ENCODE measurements around the gene HNRNPM. TPM values are rescaled to one million over a fixed set of nuclear protein-coding genes. Genes with fewer than 3 reads are reported as not detected.
"Not testable (repeated sequence)": the region's sequence is repeated elsewhere in the genome, so short reads cannot be mapped to it uniquely, and the experiment has no call there.

HNRNPM gene
- total RNA-seq, 4 donors from 2014 or later, result 103 to 126 (median 116) TPM

DNA sequence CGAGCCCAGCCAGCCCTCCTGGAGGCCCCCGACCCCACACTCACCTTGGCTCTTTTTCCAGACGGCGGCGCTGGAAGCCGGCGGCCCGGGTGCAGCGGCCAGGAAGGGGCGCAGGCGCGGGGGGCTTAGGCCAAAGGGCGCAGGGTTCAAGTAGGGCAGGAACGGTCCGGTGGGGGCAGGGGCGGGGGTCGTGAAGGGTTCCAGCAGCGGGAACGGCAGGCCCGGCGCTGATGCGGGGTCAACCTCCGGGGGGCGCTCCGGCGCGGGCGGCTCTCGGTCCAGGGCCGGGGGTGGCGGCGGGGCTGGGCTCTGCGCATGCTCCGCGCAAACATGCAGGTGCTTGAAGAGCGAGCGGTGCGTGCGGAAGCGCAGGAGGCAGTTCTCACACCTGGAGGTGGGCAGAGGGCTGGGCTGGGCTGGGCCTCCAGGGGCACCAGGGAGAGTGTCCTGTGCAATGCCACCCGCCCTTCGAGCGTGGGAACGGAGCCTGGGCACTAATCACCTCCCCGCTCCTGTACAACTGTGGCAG lies 66.9 kb downstream of the HNRNPM start:
- H3K27ac ChIP-seq (replicated peaks in 1 of 4), result no peak overlapping the region
- WGBS, result 68% methylated on average over 32 of the region's 45 CpGs

DNA sequence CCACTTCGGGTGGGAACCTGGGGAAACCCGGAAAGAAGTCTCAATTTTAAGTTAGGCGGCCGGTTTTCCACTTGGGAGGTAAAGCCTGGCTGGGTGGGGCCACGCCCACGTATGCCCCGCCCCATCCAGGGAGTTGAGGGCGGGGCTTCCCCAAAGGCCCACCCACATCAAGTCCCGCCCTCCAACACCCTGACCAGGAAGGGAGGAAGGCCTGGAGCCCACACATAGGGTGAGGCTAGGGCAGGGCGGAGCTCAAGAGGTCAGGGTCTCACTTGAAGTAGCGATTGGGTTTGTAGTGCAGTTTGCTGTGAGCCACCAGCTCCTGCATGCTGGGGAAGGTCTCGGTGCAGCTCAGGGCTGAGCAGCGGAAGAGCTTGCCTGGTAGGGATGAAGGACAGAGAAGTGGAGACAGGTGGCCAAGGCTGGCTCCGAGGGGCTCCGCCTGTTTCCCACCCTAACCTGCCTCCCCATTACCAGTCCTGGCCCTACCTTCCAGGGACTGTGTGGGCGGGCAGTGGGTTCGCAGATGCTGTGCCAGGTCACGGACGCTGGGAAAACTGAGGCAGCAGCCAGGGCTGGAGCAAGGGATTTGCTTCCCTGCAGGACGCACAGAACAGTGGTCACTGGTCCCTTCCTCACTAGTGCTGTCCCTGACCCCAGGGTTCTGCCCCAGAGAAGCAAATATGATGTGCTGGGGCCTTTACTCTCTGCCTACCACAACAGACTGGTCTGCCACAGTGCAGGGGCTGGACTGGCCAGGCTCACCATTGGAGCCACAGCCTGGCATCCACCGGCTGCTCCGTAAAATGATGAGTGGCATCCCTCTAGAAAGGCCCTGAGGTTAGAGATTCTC lies 67.6 kb downstream of the HNRNPM start:
- Histone ChIP-seq H3K36me3 (peaks cover 0 to 22% (median 16%) of the 10 kb centered on the region in 4 donors), H3K9me3 (no peaks in the 10 kb centered on the region), H3K27ac (replicated peaks in 1 of 4) (peak overlapping the region; percentile 91 to 99 (median 98)), H3K4me3 (peak overlapping the region in 1 of 4 donors; percentile 94), H3K4me1 (peaks cover 21 to 37% (median 32%) of the 10 kb centered on the region in 4 donors), H3K27me3 (no peaks in the 10 kb centered on the region)
- no peak for TF ChIP-seq POLR2A (IDR thresholded peaks at IDR 0.05; ENCODE audit: low read depth)
- TF ChIP-seq EP300 (IDR thresholded peaks at IDR 0.05), result no peak
- TF ChIP-seq, protein P1, sequence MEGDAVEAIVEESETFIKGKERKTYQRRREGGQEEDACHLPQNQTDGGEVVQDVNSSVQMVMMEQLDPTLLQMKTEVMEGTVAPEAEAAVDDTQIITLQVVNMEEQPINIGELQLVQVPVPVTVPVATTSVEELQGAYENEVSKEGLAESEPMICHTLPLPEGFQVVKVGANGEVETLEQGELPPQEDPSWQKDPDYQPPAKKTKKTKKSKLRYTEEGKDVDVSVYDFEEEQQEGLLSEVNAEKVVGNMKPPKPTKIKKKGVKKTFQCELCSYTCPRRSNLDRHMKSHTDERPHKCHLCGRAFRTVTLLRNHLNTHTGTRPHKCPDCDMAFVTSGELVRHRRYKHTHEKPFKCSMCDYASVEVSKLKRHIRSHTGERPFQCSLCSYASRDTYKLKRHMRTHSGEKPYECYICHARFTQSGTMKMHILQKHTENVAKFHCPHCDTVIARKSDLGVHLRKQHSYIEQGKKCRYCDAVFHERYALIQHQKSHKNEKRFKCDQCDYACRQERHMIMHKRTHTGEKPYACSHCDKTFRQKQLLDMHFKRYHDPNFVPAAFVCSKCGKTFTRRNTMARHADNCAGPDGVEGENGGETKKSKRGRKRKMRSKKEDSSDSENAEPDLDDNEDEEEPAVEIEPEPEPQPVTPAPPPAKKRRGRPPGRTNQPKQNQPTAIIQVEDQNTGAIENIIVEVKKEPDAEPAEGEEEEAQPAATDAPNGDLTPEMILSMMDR (IDR thresholded peaks at IDR 0.05), result no peak
- TF ChIP-seq POLR2AphosphoS5 (IDR thresholded peaks at IDR 0.05), result no peak
- intact Hi-C loops (cut with DNase I), result no loop called here
- WGBS, result 97% methylated on average over 6 of the region's 22 CpGs
- DNase-seq (ENCODE audit: extremely low spot score), result no peak

More for the DNA sequence above, 66.9 kb downstream of the HNRNPM start:
- no peak for TF ChIP-seq POLR2A (IDR thresholded peaks at IDR 0.05; ENCODE audit: low read depth)
- TF ChIP-seq, protein P1 (IDR thresholded peaks at IDR 0.05), result no peak
- no peak for TF ChIP-seq POLR2AphosphoS5 (IDR thresholded peaks at IDR 0.05)
- TF ChIP-seq EP300 (IDR thresholded peaks at IDR 0.05), result no peak
- no peak overlapping the region for H3K4me3 ChIP-seq
- no peaks in the 10 kb centered on the region for H3K9me3 ChIP-seq
- H3K4me1 ChIP-seq, result peaks cover 21 to 38% (median 34%) of the 10 kb centered on the region in 4 donors
- H3K27me3 ChIP-seq, result no peaks in the 10 kb centered on the region
- intact Hi-C loops (cut with DNase I), result no loop called here
- DNase-seq (ENCODE audit: extremely low spot score), result no peak
- H3K36me3 ChIP-seq, result peaks cover 0 to 22% (median 16%) of the 10 kb centered on the region in 4 donors

DNA sequence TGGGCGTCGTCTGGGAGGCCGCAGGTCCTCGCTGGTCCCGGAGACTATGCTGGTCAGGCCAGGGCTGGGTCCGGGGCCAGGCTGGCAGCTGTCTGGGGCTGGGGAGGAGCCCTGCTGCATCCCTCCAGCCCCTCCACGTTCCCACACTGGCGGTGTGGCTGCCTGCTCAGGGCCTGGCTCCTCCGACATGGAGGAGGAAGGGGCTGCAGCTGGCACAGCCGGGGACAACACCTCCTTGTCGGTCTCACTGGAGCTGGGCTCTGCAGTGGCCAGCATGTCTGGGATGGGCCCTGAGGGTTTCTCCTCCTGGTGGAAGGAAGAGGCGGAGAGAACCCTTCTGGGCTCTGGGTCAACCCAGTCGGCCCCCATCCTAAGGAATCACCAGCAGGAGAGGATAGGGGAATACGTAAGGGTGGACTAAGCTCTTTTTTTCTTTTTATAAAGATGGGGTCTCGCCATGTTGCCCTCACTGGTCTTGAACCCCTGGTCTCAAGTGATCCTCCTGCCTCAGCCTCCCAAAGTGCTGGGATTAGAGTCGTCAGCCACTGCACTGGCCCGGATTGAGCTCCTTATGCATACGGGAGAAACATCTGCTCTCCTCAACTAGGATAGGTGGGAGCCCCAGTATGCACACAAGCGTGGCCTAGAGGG lies 68.4 kb downstream of the HNRNPM start:
- peaks cover 0 to 22% (median 16%) of the 10 kb centered on the region in 4 donors for H3K36me3 ChIP-seq
- intact Hi-C loops (cut with DNase I), result no loop called here
- peaks cover 21 to 45% (median 36%) of the 10 kb centered on the region in 4 donors for H3K4me1 ChIP-seq
- H3K9me3 ChIP-seq, result no peaks in the 10 kb centered on the region
- H3K27me3 ChIP-seq, result no peaks in the 10 kb centered on the region
- H3K27ac ChIP-seq (replicated peaks in 1 of 4), result peak overlapping the region; percentile 91 to 99 (median 98)
- peak overlapping the region; percentile 66 to 94 (median 80) for H3K4me3 ChIP-seq
- no peak for DNase-seq (ENCODE audit: extremely low spot score)
- WGBS, result 63% methylated on average over 15 of the region's 19 CpGs
- TF ChIP-seq EP300 (IDR thresholded peaks at IDR 0.05), result no peak
- TF ChIP-seq, protein P1 (IDR thresholded peaks at IDR 0.05), result no peak
- no peak for TF ChIP-seq POLR2AphosphoS5 (IDR thresholded peaks at IDR 0.05)
- no peak for TF ChIP-seq POLR2A (IDR thresholded peaks at IDR 0.05; ENCODE audit: low read depth)

DNA sequence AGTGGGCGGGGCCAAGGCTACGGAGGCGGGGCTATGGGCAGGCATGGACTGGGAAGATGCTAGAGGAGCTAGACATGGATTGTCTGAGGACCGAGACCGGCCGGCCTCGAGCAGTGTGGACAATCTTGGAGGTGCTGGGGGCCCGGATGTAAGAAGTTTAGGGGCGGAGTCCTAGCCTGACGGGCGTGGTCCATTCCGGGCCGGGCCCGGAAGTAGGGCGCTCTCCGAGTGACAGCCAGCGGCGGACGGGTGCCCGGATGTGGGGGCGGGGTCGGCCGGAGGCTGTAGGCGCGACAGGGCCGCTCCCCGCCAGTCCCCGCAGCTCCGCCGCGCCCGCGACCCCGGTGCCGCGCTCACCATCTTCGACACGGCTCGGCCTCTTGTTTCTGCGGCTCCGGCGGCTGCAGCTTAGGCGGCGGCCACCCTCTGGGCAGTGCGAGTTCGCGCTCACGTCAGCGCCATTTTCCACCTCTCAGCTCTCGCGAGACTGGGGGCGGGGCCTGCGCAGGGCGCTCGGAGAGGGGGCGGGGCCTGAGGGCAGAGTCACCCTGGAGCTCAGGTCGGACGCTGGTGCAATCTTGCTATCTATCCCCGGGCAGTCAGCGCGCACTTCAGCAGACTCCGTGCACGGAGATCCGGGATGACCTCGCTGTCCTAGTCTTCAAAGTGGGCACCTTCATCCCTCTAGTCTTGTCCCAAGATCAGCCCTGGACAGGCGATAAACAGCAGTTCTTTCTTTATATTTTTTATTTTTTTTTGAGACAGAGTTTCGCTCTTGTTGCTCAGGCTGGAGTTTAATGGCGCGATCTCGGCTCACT lies 69.1 kb downstream of the HNRNPM start, which contains the start of gene ZNF414:
Gene ZNF414, minus strand, starts transcription at position 481 of the 818 bp plus-strand sequence. Its CDS starts 121 bp downstream, at position 360.
- TF ChIP-seq, protein P1 (IDR thresholded peaks at IDR 0.05), result peak in 1 of 3 experiments; percentile 18
- TF ChIP-seq EP300 (IDR thresholded peaks at IDR 0.05), result no peak
- peak; percentile 82 to 97 for TF ChIP-seq POLR2AphosphoS5 (IDR thresholded peaks at IDR 0.05)
- TF ChIP-seq POLR2A (IDR thresholded peaks at IDR 0.05; ENCODE audit: low read depth), result peak; percentile 53
- intact Hi-C loops (cut with DNase I), result no loop called here
- WGBS, result under 1% methylated on average over 34 of the region's 70 CpGs

DNA sequence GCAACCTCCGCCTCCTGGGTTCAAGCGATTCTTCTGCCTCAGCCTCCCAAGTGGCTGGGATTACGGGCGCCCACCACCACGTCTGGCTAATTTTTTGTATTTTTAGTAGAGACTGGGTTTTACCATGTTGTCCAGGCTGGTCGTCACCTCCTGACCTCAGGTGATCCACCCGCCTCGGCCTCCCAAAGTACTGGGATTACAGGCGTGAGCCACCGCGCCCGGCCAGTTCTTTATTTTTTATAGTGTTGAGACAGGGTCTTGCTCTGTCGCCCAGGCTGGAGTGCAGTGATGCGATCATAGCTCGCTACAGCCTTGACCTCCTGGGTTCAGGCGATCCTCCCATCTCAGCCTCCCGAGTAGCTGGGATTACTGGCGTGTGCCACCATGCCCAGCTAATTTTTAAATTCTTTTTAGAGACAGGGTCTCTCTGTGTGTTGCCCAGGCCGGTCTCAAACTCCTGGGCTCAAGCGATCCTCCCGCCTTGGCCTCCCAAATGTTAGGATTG lies 69.8 kb downstream of the HNRNPM start:
- Histone ChIP-seq H3K4me1 (peaks cover 25 to 45% (median 36%) of the 10 kb centered on the region in 4 donors), H3K36me3 (peaks cover 0 to 19% (median 14%) of the 10 kb centered on the region in 4 donors), H3K4me3 (peak overlapping the region; percentile 66 to 94 (median 80)), H3K27ac (replicated peaks in 1 of 4) (peak overlapping the region; percentile 91 to 99 (median 98))
- H3K27me3 ChIP-seq; H3K9me3 ChIP-seq; DNase-seq (ENCODE audit: extremely low spot score); intact Hi-C loops (cut with DNase I): not testable (repeated sequence)
- 80% methylated on average over 21 of the region's 21 CpGs for WGBS

More for the DNA sequence above, 69.1 kb downstream of the HNRNPM start, which contains the start of gene ZNF414:
- Histone ChIP-seq H3K27ac (replicated peaks in 1 of 4) (peak within 1 kb of the TSS; percentile 91 to 99 (median 98)), H3K36me3 (peaks cover 0 to 22% (median 14%) of the 10 kb centered on the region in 4 donors), H3K9me3 (no peaks in the 10 kb centered on the region), H3K4me1 (peaks cover 25 to 45% (median 36%) of the 10 kb centered on the region in 4 donors), H3K4me3 (peak within 1 kb of the TSS; percentile 66 to 94 (median 80)), H3K27me3 (no peaks in the 10 kb centered on the region)
- DNase-seq (ENCODE audit: extremely low spot score), result peak; percentile 99

Data from esophagus muscularis mucosa (tissue), 4 donors.